Endothelial cell of umbilical vein (primary cell): ENCODE measurements around the gene TOR1AIP1. TPM values are rescaled to one million over a fixed set of nuclear protein-coding genes. Genes with fewer than 3 reads are reported as not detected.
A peak's percentile ranks its signal among the peaks of the same experiment; 100 is the strongest.

ENCODE experiments used
- BruUV-seq: library from RNA; stranded (reverse); fragments of 400-500 nt; replicated peaks from 2 replicates; lab custom pipeline; 2021; lab: Mats Ljungman, UMichigan
- CTCF ChIA-PET: fragments of 300-600, 350-600 bp; sonication (Branson Sonifier 250); formaldehyde crosslinking; loops from one replicate; lab custom pipeline; 2021; ENCODE audit warnings: antibody characterized with exemption, inconsistent platforms; lab: Charles Lee
- POLR2A ChIA-PET: fragments of 300-600, 350-600 bp; sonication (Branson Sonifier 250); formaldehyde crosslinking; loops from one replicate; lab custom pipeline; 2021; ENCODE audit warnings: antibody characterized with exemption, inconsistent platforms; lab: Charles Lee
- DNase-seq: peaks from one replicate; pipeline ENCODE4 v3.0.0-alpha.2; 2011; ENCODE audit warnings: low read depth, low spot score
- FAIRE-seq: peaks from 2 replicates; lab custom pipeline; 2011; peaks lifted over from hg19 to GRCh38; lab: Jason Lieb, UNC
- H2AFZ ChIP-seq: 2 replicates; pipeline ENCODE4 v1.6.0; 2012; ENCODE audit warnings: low read depth, low read length, control low read depth, inconsistent platforms
- H3K27ac ChIP-seq: 2 replicates; pipeline ENCODE4 v1.5.1; 2011; ENCODE audit warnings: low read depth, mild to moderate bottlenecking, control low read depth, low read length, moderate library complexity; ENCODE audit not compliant: insufficient read depth
- H3K27me3 ChIP-seq, 2 experiments: 2 replicates each; pipeline versions ENCODE4 v1.6.0 to v1.6.1; 2011; ENCODE audit warnings: low read length in 2 of 2, mixed read lengths in 1 of 2; ENCODE audit not compliant: control insufficient read depth in 2 of 2, insufficient read depth in 2 of 2
- H3K36me3 ChIP-seq, 2 experiments: 2 replicates in 1 of 2; 3 replicates in 1 of 2; pipeline ENCODE4 v1.5.1; 2011; ENCODE audit warnings: low read length in 2 of 2, mild to moderate bottlenecking in 1 of 2, moderate library complexity in 1 of 2; ENCODE audit not compliant: control insufficient read depth in 2 of 2, insufficient read depth in 2 of 2; ENCODE audit errors: extremely low read depth in 1 of 2
- H3K4me1 ChIP-seq: 3 replicates; pipeline ENCODE4 v1.5.1; 2011; ENCODE audit warnings: mild to moderate bottlenecking, low read length; ENCODE audit not compliant: control insufficient read depth, insufficient read depth; ENCODE audit errors: extremely low read depth
- H3K4me2 ChIP-seq: 2 replicates; pipeline ENCODE4 v1.6.1; 2011; ENCODE audit warnings: low read length, control low read depth, mixed read lengths; ENCODE audit not compliant: insufficient read depth
- H3K4me3 ChIP-seq, 3 experiments: fragments of 200-600 bp in 1 of 3; sonication (generic), shearing (Covaris generic) in 1 of 3; replicated peaks in 1 of 3; 2 replicates each; pipeline ENCODE4 v1.5.1; 2011 to 2016; ENCODE audit warnings: control low read depth in 3 of 3, low read length in 3 of 3, mild to moderate bottlenecking in 2 of 3, inconsistent platforms in 1 of 3, low read depth in 1 of 3, moderate library complexity in 1 of 3; ENCODE audit not compliant: insufficient read depth in 1 of 3
- H3K79me2 ChIP-seq: 2 replicates; pipeline ENCODE4 v1.6.0; 2012; ENCODE audit warnings: low read length, inconsistent platforms; ENCODE audit not compliant: control insufficient read depth, insufficient read depth
- H3K9ac ChIP-seq: replicated peaks from 2 replicates; pipeline ENCODE3; 2011; ENCODE audit warnings: low read length, control low read depth; ENCODE audit not compliant: insufficient read depth; ENCODE audit errors: extremely low read depth
- H3K9me1 ChIP-seq: replicated peaks from 3 replicates; pipeline ENCODE4 v1.6.0; 2011; ENCODE audit warnings: mild to moderate bottlenecking, low read length; ENCODE audit not compliant: control insufficient read depth, insufficient read depth; ENCODE audit errors: extremely low read depth
- H3K9me3 ChIP-seq: replicated peaks from 2 replicates; pipeline ENCODE4 v1.5.1; 2012; ENCODE audit warnings: low read length, inconsistent platforms; ENCODE audit not compliant: control insufficient read depth, insufficient read depth
- H4K20me1 ChIP-seq: replicated peaks from 2 replicates; pipeline ENCODE3; 2011; ENCODE audit warnings: mild to moderate bottlenecking, low read length; ENCODE audit not compliant: control insufficient read depth, insufficient read depth; ENCODE audit errors: extremely low read depth
- FOS ChIP-seq: IDR thresholded peaks from 2 replicates; pipeline ENCODE4 v1.6.1; 2011; ENCODE audit warnings: mild to moderate bottlenecking, low read length, moderate library complexity, borderline replicate concordance; ENCODE audit not compliant: insufficient read depth
- GATA2 ChIP-seq: IDR thresholded peaks from 2 replicates; pipeline ENCODE4 v1.7.0; 2011; ENCODE audit warnings: low read depth, mild to moderate bottlenecking, moderate library complexity, mixed read lengths, low read length; ENCODE audit not compliant: insufficient read length, insufficient read depth
- POLR2A ChIP-seq: IDR thresholded peaks from 2 replicates; pipeline ENCODE4 v1.6.1; 2012; ENCODE audit warnings: low read depth, mild to moderate bottlenecking, control low read depth, low read length
- dilution Hi-C: fragments of 300-500 bp; cut with MboI; formaldehyde crosslinking; loops from one replicate; pipeline ENCODE4 v1.15.0; 2019; ENCODE audit warnings: low sequenced_read_pairs; ENCODE audit not compliant: extremely low pct_ligation_motif_present
- intact Hi-C: fragments of 100-400 bp; cut with micrococcal nuclease; formaldehyde crosslinking; loops from one replicate; pipeline ENCODE4 v1.10.0; 2022
- polyA plus RNA-seq, 4 experiments: library from polyadenylated mRNA; depleted of rRNA in 3 of 4; stranded (reverse) in 3 of 4; unstranded in 1 of 4; fragments of >200 nt; gene quantifications; 2 replicates each; pipeline versions ENCODE4 v1.2.1 to v1.2.3, GENCODE V29; 2011 to 2012; ENCODE audit warnings: missing spikeins in 1 of 4
- total RNA-seq: library from RNA; stranded (reverse); gene quantifications from 2 replicates; pipeline ENCODE4 v1.2.3, GENCODE V29; 2021
- TF ChIP-seq, protein P1 (sequence below), 2 donors: IDR thresholded peaks; 1 replicate in 1 of 2; 2 replicates in 1 of 2; pipeline ENCODE4 v1.5.1; 2011; ENCODE audit warnings: low read length in 2 of 2, mild to moderate bottlenecking in 2 of 2, moderate library complexity in 2 of 2, control low read depth in 1 of 2, inconsistent platforms in 1 of 2, low read depth in 1 of 2; ENCODE audit not compliant: insufficient read depth in 1 of 2; ENCODE audit errors: extremely low read depth in 1 of 2

The TOR1AIP1 gene
- total and polyA plus RNA-seq, 2 donors (not counting 3 experiments of a cell fraction or from before 2014, with no cell fraction given), result 12.0 to 28.8 TPM

DNA sequence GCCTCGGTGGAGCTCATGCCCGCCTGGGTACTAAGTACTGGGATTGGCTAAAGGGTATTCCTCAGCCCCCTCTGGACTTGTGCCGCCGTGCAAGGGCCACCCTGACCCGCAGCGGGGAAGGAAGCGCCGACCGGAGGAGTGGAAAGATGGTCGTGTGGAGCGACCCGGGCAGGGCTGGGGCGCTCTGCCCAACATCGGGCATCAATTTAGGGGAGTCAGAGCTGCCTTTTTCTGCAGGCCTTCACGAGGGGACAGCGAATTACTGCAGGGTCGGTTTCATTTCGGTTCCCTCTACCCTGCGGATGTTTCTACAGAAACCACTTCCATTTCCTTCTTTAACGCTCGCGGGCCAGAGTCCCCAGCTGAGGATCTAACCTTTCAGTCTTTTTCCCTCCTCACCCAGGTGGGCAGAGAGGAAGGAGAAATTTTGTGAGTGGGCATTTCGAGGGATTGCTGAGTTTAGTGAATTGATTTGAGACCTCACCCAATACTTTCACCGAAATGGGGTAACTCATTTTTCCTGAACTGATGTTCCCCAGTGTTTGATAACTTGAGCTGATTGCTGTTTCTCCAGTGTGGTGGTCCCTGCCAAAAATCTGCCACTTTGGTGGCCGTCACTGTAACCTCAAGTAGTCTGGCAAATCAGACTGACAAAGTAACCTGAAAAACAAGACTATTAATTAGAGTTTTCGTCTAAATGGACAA, 1.1 kb downstream of the TOR1AIP1 start:
- H3K36me3 ChIP-seq, result peaks cover 0 to 7% of the 10 kb centered on the region in 2 experiments
- FAIRE-seq (no peak), DNase-seq (peak; percentile 31)
- peak overlapping the region; percentile 84 for H3K4me2 ChIP-seq
- peak overlapping the region; percentile 77 for H2AFZ ChIP-seq
- intact Hi-C loops (loop anchor here (1.0 to 5.0 kb wide), 3 partner anchors 144 to 619 kb away; partner anchors contain the start of gene ACBD6), dilution Hi-C loops (no loop called here)
- TF ChIP-seq POLR2A (no peak), FOS (no peak), GATA2 (no peak)
- TF ChIP-seq, protein P1, sequence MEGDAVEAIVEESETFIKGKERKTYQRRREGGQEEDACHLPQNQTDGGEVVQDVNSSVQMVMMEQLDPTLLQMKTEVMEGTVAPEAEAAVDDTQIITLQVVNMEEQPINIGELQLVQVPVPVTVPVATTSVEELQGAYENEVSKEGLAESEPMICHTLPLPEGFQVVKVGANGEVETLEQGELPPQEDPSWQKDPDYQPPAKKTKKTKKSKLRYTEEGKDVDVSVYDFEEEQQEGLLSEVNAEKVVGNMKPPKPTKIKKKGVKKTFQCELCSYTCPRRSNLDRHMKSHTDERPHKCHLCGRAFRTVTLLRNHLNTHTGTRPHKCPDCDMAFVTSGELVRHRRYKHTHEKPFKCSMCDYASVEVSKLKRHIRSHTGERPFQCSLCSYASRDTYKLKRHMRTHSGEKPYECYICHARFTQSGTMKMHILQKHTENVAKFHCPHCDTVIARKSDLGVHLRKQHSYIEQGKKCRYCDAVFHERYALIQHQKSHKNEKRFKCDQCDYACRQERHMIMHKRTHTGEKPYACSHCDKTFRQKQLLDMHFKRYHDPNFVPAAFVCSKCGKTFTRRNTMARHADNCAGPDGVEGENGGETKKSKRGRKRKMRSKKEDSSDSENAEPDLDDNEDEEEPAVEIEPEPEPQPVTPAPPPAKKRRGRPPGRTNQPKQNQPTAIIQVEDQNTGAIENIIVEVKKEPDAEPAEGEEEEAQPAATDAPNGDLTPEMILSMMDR (IDR thresholded peaks at IDR 0.05; ENCODE audit: extremely low read depth in 1 of 2, insufficient read depth in 1 of 2, low read depth in 1 of 2, low read length in 2 of 2), result no peak
- peak overlapping the region; percentile 97 for H3K9ac ChIP-seq
- peaks cover 15% of the 10 kb centered on the region for H3K4me1 ChIP-seq
- no peaks in the 10 kb centered on the region for H4K20me1 ChIP-seq
- H3K27ac ChIP-seq, result peak overlapping the region; percentile 91
- ChIA-PET CTCF (interaction anchor here (0.9 to 2.3 kb wide), 11 partner anchors 11 to 298 kb away, joined by 3 to 13 read pairs (median 5); partner anchors contain the start of gene CEP350), POLR2A (interaction anchor here (1.1 to 1.8 kb wide), 3 partner anchors 14 to 284 kb away, joined by 3 to 4 read pairs (median 4); partner anchors contain the start of gene CEP350)
- BruUV-seq, result TSS peak; percentile 28
- peaks cover 22% of the 10 kb centered on the region for H3K79me2 ChIP-seq
- H3K9me1 ChIP-seq, result no peaks in the 10 kb centered on the region
- no peaks in the 10 kb centered on the region for H3K27me3 ChIP-seq
- peak overlapping the region; percentile 71 to 93 (median 76) for H3K4me3 ChIP-seq
- H3K9me3 ChIP-seq, result no peaks in the 10 kb centered on the region
